HepG2 (cell line): ENCODE results near the gene ELAC1. TPM values are rescaled to one million over a fixed set of nuclear protein-coding genes. Genes with fewer than 3 reads are reported as not detected.

ENCODE experiments used
- ARID2 ChIP-seq: sonication (generic); formaldehyde crosslinking; IDR thresholded peaks from 2 replicates; pipeline ENCODE4 v1.8.1; 2022; ENCODE audit warnings: mild to moderate bottlenecking, missing genetic modification reagents, borderline replicate concordance
- BCL3 ChIP-seq: sonication (generic); formaldehyde crosslinking; IDR thresholded peaks from 2 replicates; pipeline ENCODE4 v1.5.1; 2020; ENCODE audit warnings: mild to moderate bottlenecking, missing genetic modification reagents, moderate library complexity
- BORCS8-MEF2B ChIP-seq: sonication (generic); formaldehyde crosslinking; IDR thresholded peaks from 2 replicates; pipeline ENCODE4 v1.8.0; 2022; ENCODE audit warnings: mild to moderate bottlenecking, missing genetic modification reagents
- E2F2 ChIP-seq: sonication (generic); formaldehyde crosslinking; IDR thresholded peaks from 2 replicates; pipeline ENCODE4 v1.4.0; 2020; ENCODE audit warnings: missing genetic modification reagents, borderline replicate concordance
- ELF3 ChIP-seq: IDR thresholded peaks from 2 replicates; pipeline ENCODE4 v1.6.1; 2016; ENCODE audit warnings: missing genetic modification reagents, missing compliant biosample characterization
- GTF2F1 ChIP-seq: fragments of 150-350 bp; IDR thresholded peaks from 2 replicates; pipeline ENCODE4 v1.6.1; 2014; ENCODE audit warnings: low read length
- HOXA3 ChIP-seq: sonication (generic); formaldehyde crosslinking; IDR thresholded peaks from 2 replicates; pipeline ENCODE4 v1.5.0; 2020; ENCODE audit warnings: missing genetic modification reagents
- KDM5B ChIP-seq: sonication (generic); formaldehyde crosslinking; IDR thresholded peaks from 2 replicates; pipeline ENCODE4 v1.4.0; 2020; ENCODE audit warnings: missing genetic modification reagents, mild to moderate bottlenecking, borderline replicate concordance
- KMT2B ChIP-seq: IDR thresholded peaks from 2 replicates; pipeline ENCODE4 v1.6.1; 2016; ENCODE audit warnings: missing genetic modification reagents, missing compliant biosample characterization
- MXD3 ChIP-seq: IDR thresholded peaks from 2 replicates; pipeline ENCODE4 v1.6.1; 2016; ENCODE audit warnings: mild to moderate bottlenecking, missing biosample characterization, missing genetic modification reagents
- NFKBIZ ChIP-seq: IDR thresholded peaks from 2 replicates; pipeline ENCODE4 v1.6.1; 2018; ENCODE audit warnings: missing genetic modification reagents, missing compliant biosample characterization
- NFRKB ChIP-seq: fragments of 450-650 bp; IDR thresholded peaks from 2 replicates; pipeline ENCODE4 v1.6.1; 2017
- RELA ChIP-seq: sonication (generic); formaldehyde crosslinking; IDR thresholded peaks from 2 replicates; pipeline ENCODE4 v1.4.0; 2020; ENCODE audit warnings: missing genetic modification reagents
- TFDP2 ChIP-seq: sonication (generic); formaldehyde crosslinking; IDR thresholded peaks from 2 replicates; pipeline ENCODE4 v1.4.0; 2020; ENCODE audit warnings: missing genetic modification reagents
- TSC22D2 ChIP-seq: sonication (generic); formaldehyde crosslinking; IDR thresholded peaks from 2 replicates; pipeline ENCODE4 v1.5.1; 2020; ENCODE audit warnings: missing genetic modification reagents, mild to moderate bottlenecking, borderline replicate concordance
- ZKSCAN1 ChIP-seq: fragments of 150-350 bp; IDR thresholded peaks from 2 replicates; pipeline ENCODE4 v1.6.1; 2014; ENCODE audit warnings: low read length
- ZNF430 ChIP-seq: sonication (generic); formaldehyde crosslinking; IDR thresholded peaks from 2 replicates; pipeline ENCODE4 v1.9.0; 2021; ENCODE audit warnings: mild to moderate bottlenecking, missing genetic modification reagents
- ZNF503 ChIP-seq: sonication (generic); formaldehyde crosslinking; IDR thresholded peaks from 2 replicates; pipeline ENCODE4 v1.4.0; 2020; ENCODE audit warnings: missing genetic modification reagents
- ZNF589 ChIP-seq: sonication (generic); formaldehyde crosslinking; conservative IDR thresholded peaks from 2 replicates; pipeline ENCODE4 v1.8.0; 2022; ENCODE audit warnings: mild to moderate bottlenecking, moderate library complexity, missing genetic modification reagents
- ZNF605 ChIP-seq: sonication (generic); formaldehyde crosslinking; IDR thresholded peaks from 2 replicates; pipeline ENCODE4 v1.8.0; 2022; ENCODE audit warnings: mild to moderate bottlenecking, missing genetic modification reagents
- ZNF614 ChIP-seq: IDR thresholded peaks from 2 replicates; pipeline ENCODE4 v1.6.1; 2018; ENCODE audit warnings: missing biosample characterization, missing genetic modification reagents, inconsistent platforms, borderline replicate concordance
- ZNF616 ChIP-seq: sonication (generic); formaldehyde crosslinking; IDR thresholded peaks from 2 replicates; pipeline ENCODE4 v1.5.0; 2020; ENCODE audit warnings: low read depth, mild to moderate bottlenecking, missing genetic modification reagents
- ZNF639 ChIP-seq: conservative IDR thresholded peaks from 2 replicates; pipeline ENCODE4 v1.6.1; 2018; ENCODE audit warnings: missing genetic modification reagents
- polyA plus RNA-seq, 8 experiments: library from polyadenylated mRNA; depleted of rRNA in 3 of 8; stranded (reverse) in 7 of 8; unstranded in 1 of 8; fragments of >200 nt; fragmentation: Illumina TruSeq in 4 of 8; extraction: Trizol in 4 of 8; gene quantifications; 2 replicates each; pipeline versions ENCODE4 v1.2.1 to v1.2.3, GENCODE V29; 2011 to 2016; ENCODE audit warnings: low read depth in 4 of 8, missing spikeins in 1 of 8, mixed read lengths in 1 of 8; ENCODE audit not compliant: insufficient read depth in 1 of 8
- total RNA-seq, 5 experiments: library from RNA; depleted of rRNA; stranded (reverse); fragments of >200 nt; fragmentation: Illumina TruSeq; extraction: Trizol; gene quantifications; 2 replicates each; pipeline ENCODE4 v1.2.3, GENCODE V29; 2016; ENCODE audit warnings: low read depth in 1 of 5

The ELAC1 gene
- total and polyA plus RNA-seq, 2 of the 13 experiments (the other 11 are each of a cell fraction or from before 2014, with no cell fraction given), result 1.9 to 3.6 TPM

GRCh38 chr18:51029694-51030536 lies 62.1 kb downstream of the ELAC1 start, which contains the start of gene SMAD4 (continued):
- no peak for TF ChIP-seq E2F2 (CRISPR knock-in tag)
- TF ChIP-seq TFDP2 (CRISPR knock-in tag), result peak; percentile 82
- no peak for TF ChIP-seq ZNF616
- peak; percentile 75 for TF ChIP-seq KDM5B (CRISPR knock-in tag)
- no peak for TF ChIP-seq RELA
- TF ChIP-seq GTF2F1, result no peak
- peak; percentile 60 for TF ChIP-seq KMT2B (CRISPR knock-in tag)
- peak; percentile 25 for TF ChIP-seq ELF3 (CRISPR knock-in tag)
- TF ChIP-seq HOXA3 (CRISPR knock-in tag), result peak; percentile 64
- TF ChIP-seq NFRKB, result no peak
- TF ChIP-seq ZKSCAN1, result no peak
- 0 out of 2 replicates have a peak, but pooled peaks have one; percentile 40 for TF ChIP-seq ZNF589 (CRISPR knock-in tag)
- TF ChIP-seq ZNF430 (CRISPR knock-in tag), result peak; percentile 83
- no peak; the same call in 1 of the 2 replicates for TF ChIP-seq ZNF503 (CRISPR knock-in tag)
- TF ChIP-seq ZNF614, result no peak
- 0 out of 2 replicates have a peak, but pooled peaks have one; percentile 30 for TF ChIP-seq NFKBIZ (CRISPR knock-in tag)
- TF ChIP-seq ZNF605 (CRISPR knock-in tag), result peak; percentile 94
- peak; percentile 44; the same call in 1 of the 2 replicates for TF ChIP-seq TSC22D2 (CRISPR knock-in tag)
- TF ChIP-seq ZNF639 (CRISPR knock-in tag), result no peak; the same call in 1 of the 2 replicates
- no peak; the same call in 1 of the 2 replicates for TF ChIP-seq ARID2
- no peak for TF ChIP-seq MXD3
- TF ChIP-seq BCL3 (CRISPR knock-in tag), result peak; percentile 42; the same call in 1 of the 2 replicates
- TF ChIP-seq BORCS8-MEF2B (CRISPR knock-in tag), result peak; percentile 63; the same call in 1 of the 2 replicates
